Measurements from ENCODE around the gene ROR1.

Gene ROR1

DNA sequence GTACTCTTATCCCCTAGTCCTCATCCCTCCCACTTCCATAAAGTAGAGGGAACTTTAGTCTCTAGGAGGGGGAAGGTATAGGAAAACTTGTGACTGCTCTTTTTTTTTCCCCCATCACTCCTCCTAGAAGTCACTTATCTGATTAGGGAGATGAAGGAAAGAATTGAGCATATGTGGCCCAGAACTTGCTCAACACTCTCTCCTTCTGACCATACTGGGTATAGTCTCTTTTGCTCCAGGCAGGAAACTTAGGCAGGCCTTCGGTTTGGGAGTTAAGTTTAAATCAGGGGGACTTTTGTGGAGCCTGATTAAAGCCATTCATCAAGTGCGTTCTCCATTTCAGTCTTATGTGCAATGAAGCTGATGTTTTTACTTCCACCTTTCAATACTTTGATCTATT lies 435.4 kb downstream of the ROR1 start:
- Histone ChIP-seq H3K9me3 (replicated peaks; ENCODE audit: insufficient read depth, low read length) (no peaks in the 10 kb centered on the region), H3K4me1 (ENCODE audit: low read length) (no peaks in the 10 kb centered on the region), H3K27me3 (replicated peaks; ENCODE audit: insufficient read depth, low read length) (no peaks in the 10 kb centered on the region), H3F3A (ENCODE audit: insufficient read depth, low read length) (no peaks in the 10 kb centered on the region), H2AFZ (ENCODE audit: low read length) (no peak overlapping the region), H3K9me2 (replicated peaks; ENCODE audit: insufficient read depth, low read length) (no peaks in the 10 kb centered on the region), H3K4me2 (ENCODE audit: low read depth, low read length) (no peak overlapping the region), H4K20me1 (ENCODE audit: insufficient read depth, low read length) (no peaks in the 10 kb centered on the region), H3K79me2 (ENCODE audit: low read length) (no peaks in the 10 kb centered on the region), H3K36me3 (replicated peaks; ENCODE audit: insufficient read depth, low read length) (no peaks in the 10 kb centered on the region), H3K4me3 (ENCODE audit: low read length) (no peak overlapping the region), H3K9ac (ENCODE audit: low read length) (no peak overlapping the region), H3K27ac (ENCODE audit: low read length) (no peak overlapping the region)
- TF ChIP-seq EZH2 (optimal IDR thresholded peaks at IDR 0.05; ENCODE audit: low read depth, low read length) (no peak), EZH2phosphoT487 (IDR thresholded peaks at IDR 0.05; ENCODE audit: low read length) (no peak)
- TF ChIP-seq, protein P1, sequence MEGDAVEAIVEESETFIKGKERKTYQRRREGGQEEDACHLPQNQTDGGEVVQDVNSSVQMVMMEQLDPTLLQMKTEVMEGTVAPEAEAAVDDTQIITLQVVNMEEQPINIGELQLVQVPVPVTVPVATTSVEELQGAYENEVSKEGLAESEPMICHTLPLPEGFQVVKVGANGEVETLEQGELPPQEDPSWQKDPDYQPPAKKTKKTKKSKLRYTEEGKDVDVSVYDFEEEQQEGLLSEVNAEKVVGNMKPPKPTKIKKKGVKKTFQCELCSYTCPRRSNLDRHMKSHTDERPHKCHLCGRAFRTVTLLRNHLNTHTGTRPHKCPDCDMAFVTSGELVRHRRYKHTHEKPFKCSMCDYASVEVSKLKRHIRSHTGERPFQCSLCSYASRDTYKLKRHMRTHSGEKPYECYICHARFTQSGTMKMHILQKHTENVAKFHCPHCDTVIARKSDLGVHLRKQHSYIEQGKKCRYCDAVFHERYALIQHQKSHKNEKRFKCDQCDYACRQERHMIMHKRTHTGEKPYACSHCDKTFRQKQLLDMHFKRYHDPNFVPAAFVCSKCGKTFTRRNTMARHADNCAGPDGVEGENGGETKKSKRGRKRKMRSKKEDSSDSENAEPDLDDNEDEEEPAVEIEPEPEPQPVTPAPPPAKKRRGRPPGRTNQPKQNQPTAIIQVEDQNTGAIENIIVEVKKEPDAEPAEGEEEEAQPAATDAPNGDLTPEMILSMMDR (IDR thresholded peaks at IDR 0.05; ENCODE audit: low read length), result no peak
- no peak for DNase-seq

DNA sequence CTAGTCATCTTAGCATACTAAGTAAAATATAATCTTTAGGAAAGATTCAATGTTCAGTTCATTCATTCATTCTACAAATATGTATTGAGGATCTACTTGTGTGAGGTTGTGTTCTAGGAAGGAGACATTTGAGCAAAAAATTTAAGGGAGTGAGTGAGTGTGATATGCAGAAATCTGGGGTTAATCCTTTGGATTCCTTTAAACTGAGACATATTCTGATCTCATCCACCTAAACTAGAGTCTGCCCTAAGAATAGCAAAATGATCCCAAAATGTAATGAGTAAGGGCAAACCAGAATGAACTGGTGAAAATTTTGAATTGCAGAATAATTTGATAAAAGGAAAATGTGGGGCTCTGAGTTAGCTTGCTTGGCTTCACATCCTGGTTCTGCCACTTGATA lies 438.2 kb downstream of the ROR1 start:
- Histone ChIP-seq H3K9me2 (replicated peaks; ENCODE audit: insufficient read depth, low read length) (no peaks in the 10 kb centered on the region), H3K4me2 (ENCODE audit: low read depth, low read length) (no peak overlapping the region), H3K79me2 (ENCODE audit: low read length) (no peaks in the 10 kb centered on the region), H4K20me1 (ENCODE audit: insufficient read depth, low read length) (no peaks in the 10 kb centered on the region), H3F3A (ENCODE audit: insufficient read depth, low read length) (no peaks in the 10 kb centered on the region), H3K27ac (ENCODE audit: low read length) (no peak overlapping the region), H3K9ac (ENCODE audit: low read length) (no peak overlapping the region), H3K4me1 (ENCODE audit: low read length) (no peaks in the 10 kb centered on the region), H3K9me3 (replicated peaks; ENCODE audit: insufficient read depth, low read length) (no peaks in the 10 kb centered on the region), H3K36me3 (replicated peaks; ENCODE audit: insufficient read depth, low read length) (no peaks in the 10 kb centered on the region), H3K27me3 (replicated peaks; ENCODE audit: insufficient read depth, low read length) (no peaks in the 10 kb centered on the region), H2AFZ (ENCODE audit: low read length) (no peak overlapping the region), H3K4me3 (ENCODE audit: low read length) (no peak overlapping the region)
- TF ChIP-seq EZH2 (optimal IDR thresholded peaks at IDR 0.05; ENCODE audit: low read depth, low read length), result no peak
- no peak for DNase-seq

DNA sequence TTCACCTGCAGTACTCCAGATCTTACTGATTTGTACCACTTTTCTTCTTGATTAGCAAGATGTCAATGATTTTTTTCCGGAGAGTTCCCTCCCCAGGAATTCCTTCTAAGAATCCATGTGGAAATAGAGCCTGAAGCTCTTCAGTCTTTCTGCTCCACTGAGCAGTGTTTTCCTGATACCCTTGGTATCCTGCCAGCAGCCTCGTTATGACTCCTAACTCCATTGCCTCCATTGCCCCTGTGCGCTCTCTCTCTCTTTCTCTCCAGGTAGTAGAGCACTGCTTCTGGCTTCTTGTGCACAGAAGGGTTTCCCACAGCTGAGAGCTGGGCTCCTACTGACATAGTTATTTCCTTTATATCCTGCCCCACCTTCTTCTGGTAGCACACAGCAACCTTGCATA lies 441.8 kb downstream of the ROR1 start:
- TF ChIP-seq EZH2phosphoT487 (IDR thresholded peaks at IDR 0.05; ENCODE audit: low read length), result no peak
- no peak for TF ChIP-seq EZH2 (optimal IDR thresholded peaks at IDR 0.05; ENCODE audit: low read depth, low read length)
- TF ChIP-seq, protein P1 (IDR thresholded peaks at IDR 0.05; ENCODE audit: low read length), result no peak
- no peak overlapping the region for H2AFZ ChIP-seq (ENCODE audit: low read length)
- H3K36me3 ChIP-seq (replicated peaks; ENCODE audit: insufficient read depth, low read length), result no peaks in the 10 kb centered on the region
- no peaks in the 10 kb centered on the region for H3K9me3 ChIP-seq (replicated peaks; ENCODE audit: insufficient read depth, low read length)
- no peaks in the 10 kb centered on the region for H3K27me3 ChIP-seq (replicated peaks; ENCODE audit: insufficient read depth, low read length)
- H4K20me1 ChIP-seq (ENCODE audit: insufficient read depth, low read length), result no peaks in the 10 kb centered on the region
- no peaks in the 10 kb centered on the region for H3F3A ChIP-seq (ENCODE audit: insufficient read depth, low read length)
- no peaks in the 10 kb centered on the region for H3K79me2 ChIP-seq (ENCODE audit: low read length)
- no peaks in the 10 kb centered on the region for H3K4me1 ChIP-seq (ENCODE audit: low read length)
- no peaks in the 10 kb centered on the region for H3K9me2 ChIP-seq (replicated peaks; ENCODE audit: insufficient read depth, low read length)
- H3K27ac ChIP-seq (ENCODE audit: low read length), result no peak overlapping the region
- no peak overlapping the region for H3K9ac ChIP-seq (ENCODE audit: low read length)
- no peak for DNase-seq
- H3K4me2 ChIP-seq (ENCODE audit: low read depth, low read length), result no peak overlapping the region
- no peak overlapping the region for H3K4me3 ChIP-seq (ENCODE audit: low read length)

DNA sequence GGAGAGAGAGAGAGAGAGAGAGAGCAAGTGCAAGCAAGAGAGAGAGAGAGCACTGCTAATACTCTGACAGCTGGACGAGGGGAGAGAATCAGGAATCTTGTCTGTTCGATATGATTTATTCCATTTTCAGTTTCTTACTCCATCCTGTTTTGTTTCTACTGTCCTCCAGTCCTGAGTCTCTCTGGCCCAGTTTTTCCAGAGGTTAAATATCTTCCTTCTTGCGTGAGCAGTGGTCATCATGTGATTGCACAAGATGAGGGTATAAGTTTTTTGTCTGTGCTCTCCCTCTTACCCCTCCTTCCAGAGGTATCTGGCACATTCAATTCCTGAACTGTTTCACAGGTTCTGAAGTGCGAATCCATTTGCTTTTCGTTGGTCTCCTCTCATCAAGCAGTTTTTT lies 446.4 kb downstream of the ROR1 start:
- no peak overlapping the region for H3K27ac ChIP-seq (ENCODE audit: low read length)
- no peak overlapping the region for H3K9ac ChIP-seq (ENCODE audit: low read length)
- H3K36me3 ChIP-seq (replicated peaks; ENCODE audit: insufficient read depth, low read length), result no peaks in the 10 kb centered on the region
- no peaks in the 10 kb centered on the region for H3K79me2 ChIP-seq (ENCODE audit: low read length)
- H3K9me3 ChIP-seq (replicated peaks; ENCODE audit: insufficient read depth, low read length), result no peaks in the 10 kb centered on the region
- no peak overlapping the region for H3K4me3 ChIP-seq (ENCODE audit: low read length)
- no peaks in the 10 kb centered on the region for H3K9me2 ChIP-seq (replicated peaks; ENCODE audit: insufficient read depth, low read length)
- H3K4me2 ChIP-seq (ENCODE audit: low read depth, low read length), result no peak overlapping the region
- no peak for DNase-seq
- H3K4me1 ChIP-seq (ENCODE audit: low read length), result peaks cover 11% of the 10 kb centered on the region; the same call in 1 of the 2 replicates
- no peak for TF ChIP-seq EZH2 (optimal IDR thresholded peaks at IDR 0.05; ENCODE audit: low read depth, low read length)
- no peak for TF ChIP-seq EZH2phosphoT487 (IDR thresholded peaks at IDR 0.05; ENCODE audit: low read length)
- H3F3A ChIP-seq (ENCODE audit: insufficient read depth, low read length), result peaks cover 11% of the 10 kb centered on the region
- H4K20me1 ChIP-seq (ENCODE audit: insufficient read depth, low read length), result no peaks in the 10 kb centered on the region
- no peaks in the 10 kb centered on the region for H3K27me3 ChIP-seq (replicated peaks; ENCODE audit: insufficient read depth, low read length)
- no peak overlapping the region for H2AFZ ChIP-seq (ENCODE audit: low read length)
